ENCODE measurements around the gene SRRM2.
"Not testable (repeated sequence)": the region's sequence is repeated elsewhere in the genome, so short reads cannot be mapped to it uniquely, and the experiment has no call there.

Gene SRRM2

GRCh38 chr16:2721634-2722173 lies 30.7 kb upstream of the SRRM2 start:
- not testable (repeated sequence) for H3K4me1 Mint-ChIP-seq (ENCODE audit: low read depth); H3K9me3 Mint-ChIP-seq; H3K36me3 Mint-ChIP-seq (ENCODE audit: low read depth)
- Mint-ChIP-seq H3K27ac (peak overlapping the region; percentile 31), H3K27me3 (peaks cover 15% of the 10 kb centered on the region), H3K4me3 (peak overlapping the region; percentile 65)

- Mint-ChIP-seq H3K36me3 (ENCODE audit: low read depth) (no peaks in the 10 kb centered on the region), H3K4me1 (ENCODE audit: low read depth) (peaks cover 7% of the 10 kb centered on the region), H3K27ac (no peak overlapping the region), H3K4me3 (no peak overlapping the region), H3K27me3 (peaks cover 15% of the 10 kb centered on the region), H3K9me3 (no peaks in the 10 kb centered on the region)
Observed at GRCh38 chr16:2724088-2724676, 28.3 kb upstream of the SRRM2 start.

DNA sequence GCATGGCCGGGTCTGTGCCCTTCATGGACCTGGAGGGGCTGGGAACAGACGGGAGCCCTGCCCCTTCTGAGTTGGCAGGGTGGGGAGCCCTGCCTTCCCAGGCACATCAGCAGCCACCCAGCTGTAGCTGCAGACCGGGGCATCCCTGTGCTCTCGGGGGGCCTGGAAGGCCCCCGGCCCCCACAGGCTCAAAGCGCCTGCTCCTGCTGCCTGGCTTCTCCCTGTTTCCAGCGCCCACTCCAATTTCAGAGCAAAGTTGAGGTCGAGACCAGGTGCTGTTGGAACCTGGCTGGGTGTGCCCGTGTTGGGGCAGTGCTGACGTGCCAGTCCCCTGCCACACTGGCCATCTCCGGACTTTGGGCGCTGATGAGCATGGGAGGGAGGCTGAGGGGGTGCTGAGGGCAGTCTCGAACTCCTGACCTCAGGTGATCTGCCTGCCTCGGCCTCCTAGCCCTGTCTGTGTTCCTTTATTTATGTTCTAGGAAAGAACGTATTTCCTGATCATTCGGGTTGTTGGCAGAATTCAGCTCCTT lies 27.6 kb upstream of the SRRM2 start:
- peaks cover 15% of the 10 kb centered on the region for H3K27me3 Mint-ChIP-seq
- no peaks in the 10 kb centered on the region for H3K36me3 Mint-ChIP-seq (ENCODE audit: low read depth)
- H3K9me3 Mint-ChIP-seq: no peaks in the 10 kb centered on the region
- peaks cover 7% of the 10 kb centered on the region for H3K4me1 Mint-ChIP-seq (ENCODE audit: low read depth)
- no peak overlapping the region for H3K4me3 Mint-ChIP-seq
- no peak overlapping the region for H3K27ac Mint-ChIP-seq

DNA sequence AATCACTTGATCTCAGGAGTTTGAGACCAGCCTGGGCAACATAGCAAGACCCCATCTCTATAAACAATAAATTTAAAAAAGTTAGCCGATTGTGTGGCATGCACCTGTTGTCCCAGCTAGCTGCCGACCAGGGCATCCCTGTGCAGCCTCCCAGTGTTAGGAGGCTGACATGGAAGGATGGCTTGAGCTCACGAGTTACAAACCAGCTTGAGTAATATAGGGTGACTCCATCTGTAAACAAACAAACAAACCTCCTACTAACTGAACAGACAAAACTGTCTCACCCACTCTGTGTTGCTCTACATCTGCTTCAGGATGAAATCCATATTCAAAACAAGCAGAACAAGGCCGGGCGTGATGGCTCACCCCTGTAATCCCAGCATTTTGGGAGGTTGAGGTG lies 25.5 kb upstream of the SRRM2 start:
- no peaks in the 10 kb centered on the region for H3K9me3 Mint-ChIP-seq
- H3K27me3 Mint-ChIP-seq: peaks cover 15% of the 10 kb centered on the region
- H3K4me3 Mint-ChIP-seq: no peak overlapping the region
- H3K36me3 Mint-ChIP-seq (ENCODE audit: low read depth): no peaks in the 10 kb centered on the region
- no peak overlapping the region for H3K27ac Mint-ChIP-seq
- H3K4me1 Mint-ChIP-seq (ENCODE audit: low read depth): peaks cover 7% of the 10 kb centered on the region

- H3K27ac Mint-ChIP-seq: peak overlapping the region; percentile 70
- H3K4me3 Mint-ChIP-seq: no peak overlapping the region
- H3K27me3 Mint-ChIP-seq: peaks cover 15% of the 10 kb centered on the region
- H3K9me3 Mint-ChIP-seq: no peaks in the 10 kb centered on the region
- H3K36me3 Mint-ChIP-seq (ENCODE audit: low read depth): no peaks in the 10 kb centered on the region
- peaks cover 7% of the 10 kb centered on the region for H3K4me1 Mint-ChIP-seq (ENCODE audit: low read depth)
Observed at GRCh38 chr16:2728034-2728433, 24.4 kb upstream of the SRRM2 start.

GRCh38 chr16:2734844-2735515 lies 17.5 kb upstream of the SRRM2 start:
- Mint-ChIP-seq H3K4me3 (no peak overlapping the region), H3K9me3 (no peaks in the 10 kb centered on the region), H3K36me3 (ENCODE audit: low read depth) (no peaks in the 10 kb centered on the region), H3K27ac (no peak overlapping the region), H3K27me3 (no peaks in the 10 kb centered on the region), H3K4me1 (ENCODE audit: low read depth) (no peaks in the 10 kb centered on the region)

- H3K4me1 Mint-ChIP-seq (ENCODE audit: low read depth): no peaks in the 10 kb centered on the region
- H3K36me3 Mint-ChIP-seq (ENCODE audit: low read depth): no peaks in the 10 kb centered on the region
- H3K9me3 Mint-ChIP-seq: no peaks in the 10 kb centered on the region
- no peak overlapping the region for H3K4me3 Mint-ChIP-seq
- no peak overlapping the region for H3K27ac Mint-ChIP-seq
- no peaks in the 10 kb centered on the region for H3K27me3 Mint-ChIP-seq
Observed at GRCh38 chr16:2736476-2737237, 15.8 kb upstream of the SRRM2 start.

- Mint-ChIP-seq H3K27ac (no peak overlapping the region), H3K9me3 (no peaks in the 10 kb centered on the region), H3K36me3 (ENCODE audit: low read depth) (no peaks in the 10 kb centered on the region), H3K4me3 (no peak overlapping the region), H3K27me3 (no peaks in the 10 kb centered on the region), H3K4me1 (ENCODE audit: low read depth) (no peaks in the 10 kb centered on the region)
Observed at GRCh38 chr16:2737238-2737605, 15.2 kb upstream of the SRRM2 start.

DNA sequence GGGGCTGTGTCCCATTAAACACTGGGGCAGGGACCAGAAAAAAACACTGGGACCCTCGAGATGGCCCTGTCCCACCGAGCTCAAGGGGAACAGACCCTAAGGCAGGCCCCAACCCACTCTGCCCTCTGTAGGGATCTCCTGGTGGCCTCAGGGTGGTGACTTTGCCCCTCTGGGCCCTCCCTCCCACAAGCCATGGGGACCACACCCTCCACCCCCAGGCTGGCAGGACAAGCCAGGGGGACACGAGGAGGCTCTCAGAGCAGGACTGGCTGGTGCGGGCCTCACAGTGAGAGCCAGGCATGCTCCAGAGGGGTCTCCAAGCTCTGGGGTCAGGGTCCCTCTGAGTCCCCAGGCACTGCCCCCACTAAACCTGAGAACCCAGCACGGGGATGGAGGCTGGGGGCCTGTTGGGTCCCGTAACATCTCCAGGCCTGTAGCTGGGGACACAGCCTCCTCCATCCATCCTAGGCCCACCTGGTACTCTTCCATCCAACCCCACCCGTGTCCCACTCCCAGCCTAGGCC lies 14.5 kb upstream of the SRRM2 start:
- H3K9me3 Mint-ChIP-seq: no peaks in the 10 kb centered on the region
- H3K36me3 Mint-ChIP-seq (ENCODE audit: low read depth): no peaks in the 10 kb centered on the region
- no peak overlapping the region for H3K4me3 Mint-ChIP-seq
- no peaks in the 10 kb centered on the region for H3K27me3 Mint-ChIP-seq
- no peaks in the 10 kb centered on the region for H3K4me1 Mint-ChIP-seq (ENCODE audit: low read depth)
- no peak overlapping the region for H3K27ac Mint-ChIP-seq

DNA sequence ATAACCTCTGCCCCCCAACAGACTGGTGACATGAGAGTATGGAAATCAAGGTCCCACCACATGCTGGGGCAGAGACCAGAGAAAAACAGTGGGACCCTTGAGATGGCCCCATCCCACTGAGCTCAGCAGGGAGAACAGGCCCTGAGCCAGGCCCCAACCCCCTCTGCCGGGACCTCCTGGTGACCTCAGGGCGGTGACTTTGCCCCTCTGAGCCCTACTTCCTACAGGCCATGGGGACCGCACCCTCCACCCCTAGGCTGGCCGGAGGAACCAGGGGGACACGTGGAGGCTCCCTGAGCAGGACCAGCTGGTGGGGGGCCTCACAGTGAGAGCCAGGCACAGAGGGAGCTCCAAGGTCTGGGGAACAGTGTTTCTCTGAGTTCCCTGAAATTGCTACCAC lies 13.8 kb upstream of the SRRM2 start:
- H3K27ac Mint-ChIP-seq: no peak overlapping the region
- no peaks in the 10 kb centered on the region for H3K4me1 Mint-ChIP-seq (ENCODE audit: low read depth)
- H3K4me3 Mint-ChIP-seq: no peak overlapping the region
- no peaks in the 10 kb centered on the region for H3K36me3 Mint-ChIP-seq (ENCODE audit: low read depth)
- H3K9me3 Mint-ChIP-seq: no peaks in the 10 kb centered on the region
- H3K27me3 Mint-ChIP-seq: no peaks in the 10 kb centered on the region

DNA sequence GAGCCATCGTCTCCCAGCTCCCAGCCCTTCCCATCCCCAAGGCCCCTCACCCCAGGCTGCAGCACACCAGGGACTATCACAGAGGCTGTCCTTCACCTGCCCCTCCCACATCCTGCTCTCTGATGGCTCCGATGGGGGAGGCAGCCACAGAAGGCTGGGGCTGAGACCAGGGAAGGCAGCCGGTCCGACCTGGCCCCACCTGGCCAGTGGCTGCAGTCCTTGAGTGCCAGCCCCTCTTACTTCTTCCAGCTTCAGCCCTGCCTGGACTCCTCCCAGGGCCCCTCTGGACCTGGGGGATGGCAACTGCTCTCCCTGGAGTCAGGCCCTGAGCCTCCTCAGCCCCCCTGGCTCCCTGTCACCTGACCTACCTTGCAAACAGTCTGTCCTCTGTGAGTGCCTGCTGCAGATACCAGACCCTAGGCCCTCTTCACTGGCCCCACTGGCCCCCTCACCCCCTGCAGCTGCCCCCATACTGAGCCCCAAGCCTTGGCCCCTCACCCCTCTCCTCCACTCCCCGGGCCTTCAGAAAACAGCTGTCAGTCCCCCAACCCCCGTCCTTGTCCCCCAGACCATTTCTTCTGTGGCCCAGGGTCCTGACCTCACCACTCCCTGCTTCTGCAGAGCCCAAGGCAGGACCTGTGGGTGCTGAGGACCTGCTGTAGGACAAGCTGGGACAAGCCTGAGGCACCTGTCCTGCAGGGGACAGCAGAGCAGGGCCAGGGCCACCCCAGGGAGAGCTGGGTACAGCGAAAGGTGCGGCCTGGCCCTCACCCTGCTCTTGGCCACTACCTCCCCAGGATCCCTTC lies 12.6 kb upstream of the SRRM2 start:
- H3K9me3 Mint-ChIP-seq: no peaks in the 10 kb centered on the region
- H3K27me3 Mint-ChIP-seq: no peaks in the 10 kb centered on the region
- H3K27ac Mint-ChIP-seq: no peak overlapping the region
- H3K4me3 Mint-ChIP-seq: no peak overlapping the region
- H3K36me3 Mint-ChIP-seq (ENCODE audit: low read depth): no peaks in the 10 kb centered on the region
- no peaks in the 10 kb centered on the region for H3K4me1 Mint-ChIP-seq (ENCODE audit: low read depth)

DNA sequence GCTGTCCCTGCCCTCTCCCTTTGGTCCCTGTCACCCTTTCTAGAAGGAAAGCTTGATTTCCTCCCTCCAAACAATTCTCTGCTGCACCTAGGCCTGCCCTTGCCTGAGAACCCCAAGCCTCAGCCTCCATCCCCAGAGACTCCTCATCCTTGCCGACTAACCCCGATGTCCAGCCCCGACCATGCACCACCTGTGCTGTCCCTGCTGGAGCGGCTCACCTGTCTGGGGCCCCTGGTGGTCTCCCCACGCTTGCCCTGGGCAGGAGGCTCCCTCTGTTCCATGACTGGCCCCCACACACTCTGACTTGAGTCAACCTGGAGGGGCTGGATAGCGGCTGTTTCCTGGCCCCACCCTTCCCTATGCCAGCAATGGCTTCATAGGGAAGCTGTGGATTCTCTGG lies 12.0 kb upstream of the SRRM2 start:
- Mint-ChIP-seq H3K4me3 (no peak overlapping the region), H3K9me3 (no peaks in the 10 kb centered on the region), H3K36me3 (ENCODE audit: low read depth) (no peaks in the 10 kb centered on the region), H3K4me1 (ENCODE audit: low read depth) (no peaks in the 10 kb centered on the region), H3K27me3 (no peaks in the 10 kb centered on the region), H3K27ac (no peak overlapping the region)

- Mint-ChIP-seq H3K4me3 (no peak overlapping the region), H3K9me3 (no peaks in the 10 kb centered on the region), H3K36me3 (ENCODE audit: low read depth) (no peaks in the 10 kb centered on the region), H3K27ac (no peak overlapping the region), H3K4me1 (ENCODE audit: low read depth) (no peaks in the 10 kb centered on the region), H3K27me3 (no peaks in the 10 kb centered on the region)
Observed at GRCh38 chr16:2741168-2741567, 11.3 kb upstream of the SRRM2 start.

GRCh38 chr16:2742323-2743006 lies 10.0 kb upstream of the SRRM2 start:
- H3K27me3 Mint-ChIP-seq: no peaks in the 10 kb centered on the region
- H3K4me3 Mint-ChIP-seq: no peak overlapping the region
- H3K36me3 Mint-ChIP-seq (ENCODE audit: low read depth): no peaks in the 10 kb centered on the region
- no peaks in the 10 kb centered on the region for H3K4me1 Mint-ChIP-seq (ENCODE audit: low read depth)
- no peak overlapping the region for H3K27ac Mint-ChIP-seq
- H3K9me3 Mint-ChIP-seq: no peaks in the 10 kb centered on the region
